HG03280 (cell line): Measurements from ENCODE around the gene HSPG2.
"Not testable (repeated sequence)": the region's sequence is repeated elsewhere in the genome, so short reads cannot be mapped to it uniquely, and the experiment has no call there.

Experiments used
- ATAC-seq: cut with Tn5 transposase; IDR thresholded peaks from one replicate; pipeline ENCODE4 v1.9.1; 2021; ENCODE audit warnings: mild to moderate bottlenecking, moderate library complexity; ENCODE audit not compliant: unreplicated experiment

HSPG2 gene

GRCh38 chr1:21956720-21957552, 19.8 kb upstream of the HSPG2 start:
- no peak for ATAC-seq

GRCh38 chr1:21955501-21956281, 18.6 kb upstream of the HSPG2 start:
- ATAC-seq, result no peak

GRCh38 chr1:21955058-21955457, 17.9 kb upstream of the HSPG2 start:
- ATAC-seq, result no peak

- no peak for ATAC-seq
These were observed 15.8 kb upstream of the HSPG2 start for GRCh38 chr1:21952786-21953520.

- ATAC-seq, result no peak
These were observed 14.2 kb upstream of the HSPG2 start for GRCh38 chr1:21951226-21951870.

GRCh38 chr1:21950734-21951133, 13.6 kb upstream of the HSPG2 start:
- no peak for ATAC-seq

GRCh38 chr1:21946836-21947587, 9.9 kb upstream of the HSPG2 start:
- no peak for ATAC-seq

- no peak for ATAC-seq
These were observed 7.6 kb upstream of the HSPG2 start for GRCh38 chr1:21944733-21945073.

GRCh38 chr1:21942959-21943640, 6.0 kb upstream of the HSPG2 start:
- not testable (repeated sequence) for ATAC-seq

GRCh38 chr1:21942464-21942863, 5.4 kb upstream of the HSPG2 start:
- no peak for ATAC-seq

GRCh38 chr1:21941370-21941769, 4.3 kb upstream of the HSPG2 start:
- no peak for ATAC-seq

- no peak for ATAC-seq
These were observed 3.4 kb upstream of the HSPG2 start for GRCh38 chr1:21940492-21940891.

- no peak for ATAC-seq
These were observed 2.7 kb upstream of the HSPG2 start for GRCh38 chr1:21939650-21940374.

- no peak for ATAC-seq
These were observed 1.8 kb upstream of the HSPG2 start for GRCh38 chr1:21938732-21939538.

GRCh38 chr1:21937372-21938121, 437 bp upstream of the HSPG2 start:
- ATAC-seq, result peak; percentile 63

GRCh38 chr1:21936366-21937031, 611 bp downstream of the HSPG2 start:
- no peak for ATAC-seq

GRCh38 chr1:21935891-21936365, 1.2 kb downstream of the HSPG2 start:
- no peak for ATAC-seq
